KOPT-K1 (cell line): Measurements from ENCODE around the gene WWOX.

Experiments used
- H3K27ac ChIP-seq: fragments of 200-600 bp; sonication (generic); 2 replicates; pipeline ENCODE4 v1.5.1; 2016; ENCODE audit warnings: antibody characterized with exemption, mild to moderate bottlenecking, low read depth, low read length; ENCODE audit not compliant: poor library complexity, severe bottlenecking
- H3K36me3 ChIP-seq: fragments of 200-600 bp; sonication (generic); 2 replicates; pipeline ENCODE4 v1.5.1; 2017; ENCODE audit warnings: antibody characterized with exemption, mild to moderate bottlenecking, low read length, moderate library complexity; ENCODE audit not compliant: insufficient read depth
- H3K9me3 ChIP-seq: fragments of 200-600 bp; sonication (generic); 2 replicates; pipeline ENCODE4 v1.5.1; 2017; ENCODE audit warnings: antibody characterized with exemption, low read length, mild to moderate bottlenecking; ENCODE audit not compliant: insufficient read depth, poor library complexity, severe bottlenecking

WWOX gene

GRCh38 chr16:79165506-79165905 lies 1066.1 kb downstream of the WWOX start:
- Histone ChIP-seq H3K27ac (no peak overlapping the region), H3K9me3 (peaks cover 5% of the 10 kb centered on the region), H3K36me3 (no peaks in the 10 kb centered on the region)

GRCh38 chr16:79167893-79168292 lies 1068.4 kb downstream of the WWOX start:
- Histone ChIP-seq H3K27ac (no peak overlapping the region), H3K36me3 (no peaks in the 10 kb centered on the region), H3K9me3 (peaks cover 5% of the 10 kb centered on the region)

DNA sequence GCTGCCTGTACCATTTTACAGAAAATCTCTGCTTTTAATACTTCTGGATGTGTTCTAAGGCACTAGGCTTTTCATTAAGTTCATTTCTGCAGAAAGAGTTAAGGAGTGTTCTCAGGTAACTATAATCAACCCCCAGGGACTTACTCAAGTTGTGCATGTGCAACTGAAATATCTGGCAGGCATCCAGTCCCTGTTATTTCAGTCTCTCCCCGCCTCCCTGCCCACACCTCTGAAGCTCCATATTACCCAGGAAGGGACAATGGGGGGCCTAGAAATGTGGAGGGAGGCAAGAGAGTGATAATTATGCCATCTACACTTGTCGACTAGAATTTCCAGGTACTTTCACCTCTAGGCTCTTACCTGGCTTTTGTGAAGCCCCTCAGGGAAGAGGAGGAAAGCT lies 1068.9 kb downstream of the WWOX start:
- peaks cover 5% of the 10 kb centered on the region for H3K9me3 ChIP-seq
- no peak overlapping the region for H3K27ac ChIP-seq
- H3K36me3 ChIP-seq = no peaks in the 10 kb centered on the region

DNA sequence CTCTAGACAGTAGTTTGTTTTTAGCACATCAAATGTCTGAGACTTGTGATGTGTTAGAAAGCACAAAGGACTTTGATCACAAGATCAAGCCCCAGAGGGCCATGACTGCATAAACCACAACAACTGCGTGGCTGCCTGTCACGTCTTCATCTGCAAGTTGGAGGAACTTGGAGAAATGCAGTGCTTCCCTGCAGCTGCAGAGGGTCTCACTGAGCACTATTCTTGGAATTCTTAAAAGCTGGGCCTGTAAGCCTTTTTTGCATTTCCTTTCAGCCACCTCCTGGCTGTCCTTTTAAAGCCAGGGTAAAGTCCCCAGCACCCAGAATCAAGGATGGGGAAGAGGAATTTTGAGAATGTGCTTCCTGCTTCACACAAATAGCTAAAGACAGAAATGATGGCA lies 1069.8 kb downstream of the WWOX start:
- Histone ChIP-seq H3K9me3 (peaks cover 5% of the 10 kb centered on the region), H3K27ac (peak overlapping the region; percentile 33), H3K36me3 (no peaks in the 10 kb centered on the region)

DNA sequence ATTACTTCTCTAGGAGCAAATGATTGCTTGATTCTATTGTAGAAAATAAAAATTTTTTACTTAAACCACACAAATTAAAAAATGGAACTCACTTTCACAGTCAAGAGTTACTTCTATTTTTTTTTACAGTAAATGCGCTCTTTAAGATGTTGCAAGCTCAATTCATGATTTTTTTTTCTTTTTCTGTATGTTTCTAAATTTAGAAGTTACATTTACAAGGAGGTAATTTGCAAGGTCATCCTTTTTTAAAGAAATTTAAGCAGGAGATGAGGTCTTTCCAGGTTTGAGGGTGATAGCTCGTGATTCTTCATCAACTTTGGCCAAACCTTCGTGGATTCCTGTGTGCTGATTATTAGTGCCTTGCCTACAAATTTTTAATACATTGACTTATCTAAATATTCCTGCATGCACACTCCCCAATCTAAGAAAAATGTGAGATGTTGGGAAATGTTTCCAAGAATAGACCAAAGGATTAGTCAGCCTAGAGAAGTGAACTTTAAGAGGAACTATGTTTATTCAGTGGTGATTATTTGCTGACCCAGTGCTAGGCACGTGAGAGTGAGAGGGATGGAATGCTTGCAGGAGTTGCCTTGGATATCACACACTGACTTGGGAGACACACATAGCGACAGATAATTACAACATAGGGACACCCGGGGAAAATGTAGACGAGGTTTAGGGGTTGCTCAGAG lies 1071.2 kb downstream of the WWOX start:
- no peaks in the 10 kb centered on the region for H3K36me3 ChIP-seq
- no peak overlapping the region for H3K27ac ChIP-seq
- H3K9me3 ChIP-seq = peaks cover 5% of the 10 kb centered on the region

GRCh38 chr16:79171504-79171903 lies 1072.0 kb downstream of the WWOX start:
- no peaks in the 10 kb centered on the region for H3K36me3 ChIP-seq
- no peak overlapping the region for H3K27ac ChIP-seq
- peaks cover 5% of the 10 kb centered on the region for H3K9me3 ChIP-seq

- Histone ChIP-seq H3K36me3 (no peaks in the 10 kb centered on the region), H3K9me3 (peaks cover 5% of the 10 kb centered on the region), H3K27ac (no peak overlapping the region)
Measured at GRCh38 chr16:79171931-79172705, 1072.7 kb downstream of the WWOX start.

GRCh38 chr16:79172976-79173500 lies 1073.6 kb downstream of the WWOX start:
- no peaks in the 10 kb centered on the region for H3K36me3 ChIP-seq

GRCh38 chr16:79173919-79174318 lies 1074.5 kb downstream of the WWOX start:
- no peaks in the 10 kb centered on the region for H3K36me3 ChIP-seq
- H3K9me3 ChIP-seq = no peaks in the 10 kb centered on the region
- no peak overlapping the region for H3K27ac ChIP-seq

More at GRCh38 chr16:79172976-79173500, 1073.6 kb downstream of the WWOX start:
- Histone ChIP-seq H3K27ac (no peak overlapping the region), H3K9me3 (peaks cover 1% of the 10 kb centered on the region)

DNA sequence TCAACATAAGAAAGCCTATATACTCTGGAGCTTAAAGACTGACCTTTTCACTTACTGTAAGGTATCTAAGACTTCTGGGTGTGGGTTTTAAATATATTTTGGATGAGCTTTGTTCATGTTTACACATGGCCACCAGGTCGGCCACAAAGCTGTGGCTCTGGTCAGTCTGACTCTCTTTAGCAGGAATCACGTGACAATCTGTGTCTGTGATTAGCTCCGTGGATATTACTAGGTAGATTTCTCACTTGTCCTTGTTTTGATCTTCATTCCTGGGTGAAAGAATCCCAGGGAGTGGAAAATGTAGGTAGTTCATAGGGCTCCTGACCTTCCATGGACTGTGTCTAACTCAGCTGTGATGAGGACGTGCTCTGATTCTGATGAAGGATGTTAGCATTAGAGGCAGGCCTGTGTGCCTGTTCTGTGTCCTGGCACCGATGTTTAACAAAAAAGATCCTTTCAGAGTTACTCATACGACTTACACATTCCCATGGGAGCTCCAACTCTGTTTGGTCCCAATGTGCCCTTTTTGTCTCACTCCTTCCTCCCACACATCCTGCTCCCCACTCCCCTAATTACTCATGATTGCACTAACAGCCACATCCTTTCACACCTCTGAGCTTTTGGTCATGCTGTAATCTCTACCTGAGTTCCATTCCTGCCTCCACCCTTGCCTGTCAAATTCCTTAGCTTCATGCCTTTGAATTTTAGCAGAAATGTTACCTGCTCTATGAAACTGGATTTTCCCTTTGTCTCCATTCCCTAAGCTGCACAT lies 1076.0 kb downstream of the WWOX start:
- H3K27ac ChIP-seq = no peak overlapping the region

GRCh38 chr16:79177018-79177417 lies 1077.6 kb downstream of the WWOX start:
- Histone ChIP-seq H3K27ac (no peak overlapping the region), H3K9me3 (no peaks in the 10 kb centered on the region), H3K36me3 (no peaks in the 10 kb centered on the region)

More for the DNA sequence above, 1076.0 kb downstream of the WWOX start:
- Histone ChIP-seq H3K36me3 (no peaks in the 10 kb centered on the region), H3K9me3 (no peaks in the 10 kb centered on the region)

GRCh38 chr16:79181419-79181818 lies 1082.0 kb downstream of the WWOX start:
- no peaks in the 10 kb centered on the region for H3K9me3 ChIP-seq

DNA sequence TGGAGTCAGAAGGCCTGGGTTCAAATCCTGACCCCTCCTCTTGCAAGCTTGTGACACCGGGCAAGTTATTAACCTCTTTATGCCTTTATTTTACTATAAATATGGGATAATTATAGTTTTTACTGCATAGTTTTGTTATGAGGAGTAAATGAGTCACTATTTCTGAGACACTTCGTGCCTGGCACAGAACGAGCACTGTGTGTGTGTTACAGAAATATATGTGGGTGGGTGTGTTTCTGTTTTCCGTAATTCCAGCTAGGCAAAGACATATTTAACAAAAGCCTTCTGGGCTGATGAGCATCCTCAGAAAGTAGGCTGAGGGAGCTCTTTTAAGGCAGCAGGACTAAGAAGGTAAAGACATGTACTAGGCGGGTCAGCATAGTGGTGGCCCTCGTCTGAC lies 1083.2 kb downstream of the WWOX start:
- H3K9me3 ChIP-seq = no peaks in the 10 kb centered on the region
- H3K36me3 ChIP-seq = no peaks in the 10 kb centered on the region
- no peak overlapping the region for H3K27ac ChIP-seq

More at GRCh38 chr16:79181419-79181818, 1082.0 kb downstream of the WWOX start:
- no peak overlapping the region for H3K27ac ChIP-seq
- no peaks in the 10 kb centered on the region for H3K36me3 ChIP-seq

DNA sequence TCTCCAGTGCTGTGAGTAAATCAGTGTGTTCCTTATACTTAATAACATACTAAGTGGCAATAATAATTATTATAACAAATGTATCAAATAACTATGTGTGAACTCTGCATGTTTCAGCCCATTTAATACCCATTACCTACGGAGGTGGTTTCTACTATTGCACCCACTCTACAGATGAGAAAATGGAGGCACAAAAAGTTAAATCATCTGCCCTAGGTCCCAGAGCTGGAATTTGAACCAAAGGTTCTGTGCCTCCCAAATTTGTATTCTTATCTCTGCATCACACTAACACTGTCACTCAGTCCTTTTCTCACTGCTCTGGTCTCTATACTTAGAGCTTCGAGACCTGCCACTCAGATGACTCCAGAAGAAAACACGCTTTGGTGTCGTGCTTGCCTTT lies 1084.1 kb downstream of the WWOX start:
- Histone ChIP-seq H3K36me3 (no peaks in the 10 kb centered on the region), H3K9me3 (no peaks in the 10 kb centered on the region), H3K27ac (no peak overlapping the region)

- no peaks in the 10 kb centered on the region for H3K36me3 ChIP-seq
- H3K9me3 ChIP-seq = no peaks in the 10 kb centered on the region
- no peak overlapping the region for H3K27ac ChIP-seq
Measured at GRCh38 chr16:79184464-79185030, 1085.1 kb downstream of the WWOX start.
